HEK293 (cell line): ENCODE data around the gene DIDO1.
"Not testable (repeated sequence)": the region's sequence is repeated elsewhere in the genome, so short reads cannot be mapped to it uniquely, and the experiment has no call there.

Experiments used
- CTCF ChIA-PET: fragments of 350-600 bp; formaldehyde crosslinking; extraction: SDS; loops from one replicate; lab custom pipeline; 2021; ENCODE audit warnings: antibody characterized with exemption; lab: Yijun Ruan, JAX
- POLR2A ChIA-PET: fragments of 300-600 bp; formaldehyde crosslinking; extraction: SDS; loops from one replicate; lab custom pipeline; 2020; ENCODE audit warnings: antibody characterized with exemption, inconsistent platforms; lab: Yijun Ruan, JAX
- H3K27ac ChIP-seq: fragments of 200-500 bp; sonication (Bioruptor generic); 2 replicates; pipeline ENCODE4 v1.5.1; 2014; ENCODE audit warnings: low read depth, low read length, control low read depth, inconsistent platforms; ENCODE audit errors: extremely low read depth
- H3K36me3 ChIP-seq, 2 experiments: fragments of 200-500 bp in 1 of 2; sonication (Bioruptor generic) in 1 of 2; 1 replicate in 1 of 2; 2 replicates in 1 of 2; pipeline ENCODE4 v1.5.1; 2014 to 2017; ENCODE audit warnings: inconsistent platforms in 2 of 2, low read length in 2 of 2; ENCODE audit not compliant: control insufficient read depth in 2 of 2, insufficient read depth in 1 of 2
- H3K4me1 ChIP-seq: fragments of 200-500 bp; sonication (Bioruptor generic); 2 replicates; pipeline ENCODE4 v1.5.1; 2014; ENCODE audit warnings: mild to moderate bottlenecking, low read length, inconsistent platforms; ENCODE audit not compliant: control insufficient read depth, insufficient read depth
- H3K4me3 ChIP-seq: 2 replicates; pipeline ENCODE4 v1.5.1; 2011; ENCODE audit warnings: low read depth, mild to moderate bottlenecking, control low read depth, low read length, moderate library complexity
- H3K9me3 ChIP-seq: fragments of 200-500 bp; sonication (Bioruptor generic); 2 replicates; pipeline ENCODE4 v1.5.1; 2014; ENCODE audit warnings: low read depth, low read length, inconsistent platforms; ENCODE audit not compliant: control insufficient read depth, insufficient read depth
- GLIS1 ChIP-seq: fragments of 450-650 bp; formaldehyde crosslinking; IDR thresholded peaks from 2 replicates; pipeline ENCODE4 v1.5.1; 2016; ENCODE audit warnings: missing biosample characterization, missing genetic modification characterization
- PATZ1 ChIP-seq: fragments of 450-650 bp; formaldehyde crosslinking; IDR thresholded peaks from 2 replicates; pipeline ENCODE4 v1.5.1; 2016; ENCODE audit warnings: missing biosample characterization, missing genetic modification characterization
- PRDM2 ChIP-seq: fragments of 450-650 bp; formaldehyde crosslinking; IDR thresholded peaks from 2 replicates; pipeline ENCODE4 v1.5.1; 2016; ENCODE audit warnings: missing biosample characterization, missing genetic modification characterization, borderline replicate concordance
- PRDM6 ChIP-seq: fragments of 450-650 bp; formaldehyde crosslinking; IDR thresholded peaks from 2 replicates; pipeline ENCODE4 v1.5.1; 2017; ENCODE audit warnings: missing biosample characterization, missing genetic modification characterization
- SP7 ChIP-seq: fragments of 450-650 bp; formaldehyde crosslinking; IDR thresholded peaks from 2 replicates; pipeline ENCODE4 v1.5.1; 2016; ENCODE audit warnings: missing biosample characterization, missing genetic modification characterization
- WT1 ChIP-seq: fragments of 450-650 bp; formaldehyde crosslinking; IDR thresholded peaks from 2 replicates; pipeline ENCODE4 v1.5.1; 2016; ENCODE audit warnings: missing biosample characterization, missing genetic modification characterization
- ZBTB21 ChIP-seq: fragments of 450-650 bp; formaldehyde crosslinking; IDR thresholded peaks from 2 replicates; pipeline ENCODE4 v1.5.1; 2017; ENCODE audit warnings: missing biosample characterization, missing genetic modification characterization
- ZEB2 ChIP-seq: fragments of 450-650 bp; formaldehyde crosslinking; IDR thresholded peaks from 2 replicates; pipeline ENCODE4 v1.5.1; 2016; ENCODE audit warnings: missing biosample characterization, missing genetic modification characterization
- ZFHX2 ChIP-seq: fragments of 450-650 bp; formaldehyde crosslinking; conservative IDR thresholded peaks from 2 replicates; pipeline ENCODE4 v1.5.1; 2016; ENCODE audit warnings: missing biosample characterization, missing genetic modification characterization
- ZNF10 ChIP-seq: fragments of 450-650 bp; formaldehyde crosslinking; IDR thresholded peaks from 2 replicates; pipeline ENCODE4 v1.5.1; 2017; ENCODE audit warnings: missing biosample characterization, missing genetic modification characterization
- ZNF26 ChIP-seq: fragments of 450-650 bp; formaldehyde crosslinking; IDR thresholded peaks from 2 replicates; pipeline ENCODE4 v1.5.1; 2016; ENCODE audit warnings: missing biosample characterization, missing genetic modification characterization
- ZNF394 ChIP-seq: fragments of 450-650 bp; formaldehyde crosslinking; IDR thresholded peaks from 2 replicates; pipeline ENCODE4 v1.5.1; 2016; ENCODE audit warnings: missing biosample characterization, missing genetic modification characterization, mild to moderate bottlenecking, moderate library complexity, borderline replicate concordance
- ZNF433 ChIP-seq: fragments of 450-650 bp; formaldehyde crosslinking; IDR thresholded peaks from 2 replicates; pipeline ENCODE4 v1.5.1; 2016; ENCODE audit warnings: missing biosample characterization, missing genetic modification characterization, low read depth
- ZNF48 ChIP-seq: fragments of 450-650 bp; formaldehyde crosslinking; IDR thresholded peaks from 2 replicates; pipeline ENCODE4 v1.5.1; 2016; ENCODE audit warnings: missing biosample characterization, missing genetic modification characterization
- ZNF629 ChIP-seq: fragments of 450-650 bp; formaldehyde crosslinking; IDR thresholded peaks from 2 replicates; pipeline ENCODE4 v1.5.1; 2017; ENCODE audit warnings: missing biosample characterization, missing genetic modification characterization
- ZNF692 ChIP-seq: fragments of 450-650 bp; formaldehyde crosslinking; IDR thresholded peaks from 2 replicates; pipeline ENCODE4 v1.5.1; 2016; ENCODE audit warnings: missing biosample characterization, missing genetic modification characterization
- ZNF701 ChIP-seq: fragments of 450-650 bp; formaldehyde crosslinking; IDR thresholded peaks from 2 replicates; pipeline ENCODE4 v1.5.1; 2016; ENCODE audit warnings: missing biosample characterization, missing genetic modification characterization
- ZSCAN16 ChIP-seq: fragments of 450-650 bp; formaldehyde crosslinking; IDR thresholded peaks from 2 replicates; pipeline ENCODE4 v1.5.1; 2016; ENCODE audit warnings: missing biosample characterization, missing genetic modification characterization

Gene DIDO1

GRCh38 chr20:62923669-62924441 is 2.5 kb downstream of the DIDO1 start (continued):
- TF ChIP-seq PATZ1 (no peak), ZNF701 (tag by site-specific recombination) (no peak), PRDM2 (tag by site-specific recombination) (no peak), ZNF433 (no peak), ZNF26 (tag by site-specific recombination) (no peak), ZNF692 (tag by site-specific recombination) (no peak), ZSCAN16 (tag by site-specific recombination) (no peak), ZNF48 (tag by site-specific recombination) (no peak), PRDM6 (tag by site-specific recombination) (peak; percentile 65), ZBTB21 (no peak), ZEB2 (tag by site-specific recombination) (0 out of 2 replicates have a peak, but pooled peaks have one; percentile 3)
- TF ChIP-seq, all 188 proteins: peak for 3

GRCh38 chr20:62923059-62923668 is 3.1 kb downstream of the DIDO1 start:
- H3K27ac ChIP-seq, H3K4me3 ChIP-seq, H3K9me3 ChIP-seq, H3K36me3 ChIP-seq, POLR2A ChIA-PET: not testable (repeated sequence)
- CTCF ChIA-PET: interaction anchor here (1.0 to 2.2 kb wide), 2 partner anchors 16 to 86 kb away, joined by 4 to 11 read pairs; no protein-coding TSS in a partner anchor
- H3K4me1 ChIP-seq: peaks cover 39% of the 10 kb centered on the region
- TF ChIP-seq ZFHX2 (tag by site-specific recombination) (0 out of 2 replicates have a peak, but pooled peaks have one; percentile 6), ZNF394 (0 out of 2 replicates have a peak, but pooled peaks have one; percentile 37), ZNF10 (tag by site-specific recombination) (0 out of 2 replicates have a peak, but pooled peaks have one; percentile 24), SP7 (tag by site-specific recombination) (0 out of 2 replicates have a peak, but pooled peaks have one; percentile 12), WT1 (tag by site-specific recombination) (0 out of 2 replicates have a peak, but pooled peaks have one; percentile 22), GLIS1 (tag by site-specific recombination) (peak; percentile 76), ZNF629 (tag by site-specific recombination) (peak; percentile 43; the same call in 1 of the 2 replicates)
